ENCODE results near the gene CFAP61.

CFAP61 gene

GRCh38 chr20:20395903-20396568 lies 343.7 kb downstream of the CFAP61 start:
- no peak for DNase-seq (ENCODE audit: low read depth)

- no peak for DNase-seq (ENCODE audit: low read depth)
These were observed 344.5 kb downstream of the CFAP61 start for GRCh38 chr20:20396794-20397193.

GRCh38 chr20:20398123-20398522 lies 345.8 kb downstream of the CFAP61 start:
- DNase-seq (ENCODE audit: low read depth) = no peak

GRCh38 chr20:20399531-20400500 lies 347.5 kb downstream of the CFAP61 start:
- no peak for DNase-seq (ENCODE audit: low read depth)

GRCh38 chr20:20401991-20402390 lies 349.7 kb downstream of the CFAP61 start:
- DNase-seq (ENCODE audit: low read depth) = no peak

- no peak for DNase-seq (ENCODE audit: low read depth)
These were observed 352.3 kb downstream of the CFAP61 start for GRCh38 chr20:20404633-20405032.

GRCh38 chr20:20405623-20406022 lies 353.3 kb downstream of the CFAP61 start:
- DNase-seq (ENCODE audit: low read depth) = no peak

GRCh38 chr20:20406306-20406705 lies 354.0 kb downstream of the CFAP61 start:
- no peak for DNase-seq (ENCODE audit: low read depth)

- DNase-seq (ENCODE audit: low read depth) = peak; percentile 12
These were observed 355.8 kb downstream of the CFAP61 start for GRCh38 chr20:20407891-20408805.

- DNase-seq (ENCODE audit: low read depth) = no peak
These were observed 357.0 kb downstream of the CFAP61 start for GRCh38 chr20:20409331-20409730.

Measured in iris pigment epithelial cell (primary cell).